H1 (cell line): ENCODE results near the gene WTIP. TPM values are rescaled to one million over a fixed set of nuclear protein-coding genes. Genes with fewer than 3 reads are reported as not detected.

ENCODE experiments used
- BACH1 ChIP-seq: IDR thresholded peaks from 2 replicates; pipeline ENCODE4 v1.6.1; 2012; ENCODE audit warnings: low read length, improper control_type of control experiment
- NRF1 ChIP-seq: IDR thresholded peaks from 2 replicates; pipeline ENCODE4 v1.6.1; 2011; ENCODE audit warnings: mild to moderate bottlenecking, low read depth, low read length, improper control_type of control experiment
- PHF8 ChIP-seq: fragments of 200-600 bp; sonication (generic); conservative IDR thresholded peaks from 2 replicates; pipeline ENCODE4 v1.7.1; 2012; ENCODE audit warnings: low read depth, mild to moderate bottlenecking, inconsistent platforms, low read length, moderate library complexity
- POU5F1 ChIP-seq: IDR thresholded peaks from 2 replicates; pipeline ENCODE4 v1.6.1; 2011; ENCODE audit warnings: low read depth, mild to moderate bottlenecking, low read length, moderate library complexity
- RNF2 ChIP-seq: fragments of 200-900, 300-1000 bp; sonication (generic); IDR thresholded peaks from 2 replicates; pipeline ENCODE4 v1.7.1; 2016; ENCODE audit warnings: borderline replicate concordance, low read depth, mild to moderate bottlenecking, antibody characterized with exemption, low read length; ENCODE audit not compliant: poor library complexity, severe bottlenecking; ENCODE audit errors: missing control alignments
- polyA plus RNA-seq, 7 experiments: library from polyadenylated mRNA; depleted of rRNA in 3 of 7; stranded (reverse) in 5 of 7; unstranded in 2 of 7; fragments of >200 nt in 5 of 7; fragments of 200-250 nt in 2 of 7; gene quantifications; 1 replicate in 5 of 7; 2 replicates in 1 of 7; 4 replicates in 1 of 7; pipeline versions ENCODE4 v1.2.1 to v1.2.3, GENCODE V29; 2011 to 2013; ENCODE audit warnings: missing spikeins in 2 of 7, mixed read lengths in 2 of 7
- total RNA-seq: library from RNA; stranded (reverse); fragmentation: NEBNext Ultra II Directional; extraction: Animal tissue kit (Norgen Biotek cat#: 25700); gene quantifications from 2 replicates; pipeline ENCODE4 v1.2.1, GENCODE V29; 2021
- TF ChIP-seq, protein P1 (sequence below): fragments of 300-600 bp; sonication (generic); IDR thresholded peaks from 2 replicates; pipeline ENCODE4 v1.7.1; 2012; ENCODE audit warnings: low read length, moderate library complexity, mild to moderate bottlenecking, inconsistent platforms; ENCODE audit not compliant: insufficient replicate concordance

The WTIP gene
- total and polyA plus RNA-seq, 2 of the 8 experiments (the other 6 are each of a cell fraction or from before 2014, with no cell fraction given), result 8.7 to 15.4 TPM

DNA sequence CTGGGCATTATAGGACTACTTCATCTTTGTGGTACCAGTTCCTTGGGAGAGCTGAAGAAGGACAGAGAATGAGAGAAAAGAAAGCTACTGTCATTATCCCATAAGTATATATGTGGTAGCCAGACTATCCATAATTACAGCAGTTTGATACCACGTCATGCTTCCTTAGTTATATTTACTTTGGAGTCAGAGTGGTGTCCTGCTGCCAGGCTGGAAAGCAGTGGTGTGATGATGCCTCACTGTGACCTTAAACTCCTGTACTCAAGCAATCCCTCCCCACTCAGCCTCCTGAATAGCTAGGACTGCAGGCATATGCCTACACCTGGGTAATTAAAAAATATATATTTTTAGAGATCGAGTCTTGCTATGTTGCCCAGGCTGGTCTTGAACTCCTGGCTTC is 57.8 kb downstream of the WTIP start (continued):
- TF ChIP-seq, protein P1, sequence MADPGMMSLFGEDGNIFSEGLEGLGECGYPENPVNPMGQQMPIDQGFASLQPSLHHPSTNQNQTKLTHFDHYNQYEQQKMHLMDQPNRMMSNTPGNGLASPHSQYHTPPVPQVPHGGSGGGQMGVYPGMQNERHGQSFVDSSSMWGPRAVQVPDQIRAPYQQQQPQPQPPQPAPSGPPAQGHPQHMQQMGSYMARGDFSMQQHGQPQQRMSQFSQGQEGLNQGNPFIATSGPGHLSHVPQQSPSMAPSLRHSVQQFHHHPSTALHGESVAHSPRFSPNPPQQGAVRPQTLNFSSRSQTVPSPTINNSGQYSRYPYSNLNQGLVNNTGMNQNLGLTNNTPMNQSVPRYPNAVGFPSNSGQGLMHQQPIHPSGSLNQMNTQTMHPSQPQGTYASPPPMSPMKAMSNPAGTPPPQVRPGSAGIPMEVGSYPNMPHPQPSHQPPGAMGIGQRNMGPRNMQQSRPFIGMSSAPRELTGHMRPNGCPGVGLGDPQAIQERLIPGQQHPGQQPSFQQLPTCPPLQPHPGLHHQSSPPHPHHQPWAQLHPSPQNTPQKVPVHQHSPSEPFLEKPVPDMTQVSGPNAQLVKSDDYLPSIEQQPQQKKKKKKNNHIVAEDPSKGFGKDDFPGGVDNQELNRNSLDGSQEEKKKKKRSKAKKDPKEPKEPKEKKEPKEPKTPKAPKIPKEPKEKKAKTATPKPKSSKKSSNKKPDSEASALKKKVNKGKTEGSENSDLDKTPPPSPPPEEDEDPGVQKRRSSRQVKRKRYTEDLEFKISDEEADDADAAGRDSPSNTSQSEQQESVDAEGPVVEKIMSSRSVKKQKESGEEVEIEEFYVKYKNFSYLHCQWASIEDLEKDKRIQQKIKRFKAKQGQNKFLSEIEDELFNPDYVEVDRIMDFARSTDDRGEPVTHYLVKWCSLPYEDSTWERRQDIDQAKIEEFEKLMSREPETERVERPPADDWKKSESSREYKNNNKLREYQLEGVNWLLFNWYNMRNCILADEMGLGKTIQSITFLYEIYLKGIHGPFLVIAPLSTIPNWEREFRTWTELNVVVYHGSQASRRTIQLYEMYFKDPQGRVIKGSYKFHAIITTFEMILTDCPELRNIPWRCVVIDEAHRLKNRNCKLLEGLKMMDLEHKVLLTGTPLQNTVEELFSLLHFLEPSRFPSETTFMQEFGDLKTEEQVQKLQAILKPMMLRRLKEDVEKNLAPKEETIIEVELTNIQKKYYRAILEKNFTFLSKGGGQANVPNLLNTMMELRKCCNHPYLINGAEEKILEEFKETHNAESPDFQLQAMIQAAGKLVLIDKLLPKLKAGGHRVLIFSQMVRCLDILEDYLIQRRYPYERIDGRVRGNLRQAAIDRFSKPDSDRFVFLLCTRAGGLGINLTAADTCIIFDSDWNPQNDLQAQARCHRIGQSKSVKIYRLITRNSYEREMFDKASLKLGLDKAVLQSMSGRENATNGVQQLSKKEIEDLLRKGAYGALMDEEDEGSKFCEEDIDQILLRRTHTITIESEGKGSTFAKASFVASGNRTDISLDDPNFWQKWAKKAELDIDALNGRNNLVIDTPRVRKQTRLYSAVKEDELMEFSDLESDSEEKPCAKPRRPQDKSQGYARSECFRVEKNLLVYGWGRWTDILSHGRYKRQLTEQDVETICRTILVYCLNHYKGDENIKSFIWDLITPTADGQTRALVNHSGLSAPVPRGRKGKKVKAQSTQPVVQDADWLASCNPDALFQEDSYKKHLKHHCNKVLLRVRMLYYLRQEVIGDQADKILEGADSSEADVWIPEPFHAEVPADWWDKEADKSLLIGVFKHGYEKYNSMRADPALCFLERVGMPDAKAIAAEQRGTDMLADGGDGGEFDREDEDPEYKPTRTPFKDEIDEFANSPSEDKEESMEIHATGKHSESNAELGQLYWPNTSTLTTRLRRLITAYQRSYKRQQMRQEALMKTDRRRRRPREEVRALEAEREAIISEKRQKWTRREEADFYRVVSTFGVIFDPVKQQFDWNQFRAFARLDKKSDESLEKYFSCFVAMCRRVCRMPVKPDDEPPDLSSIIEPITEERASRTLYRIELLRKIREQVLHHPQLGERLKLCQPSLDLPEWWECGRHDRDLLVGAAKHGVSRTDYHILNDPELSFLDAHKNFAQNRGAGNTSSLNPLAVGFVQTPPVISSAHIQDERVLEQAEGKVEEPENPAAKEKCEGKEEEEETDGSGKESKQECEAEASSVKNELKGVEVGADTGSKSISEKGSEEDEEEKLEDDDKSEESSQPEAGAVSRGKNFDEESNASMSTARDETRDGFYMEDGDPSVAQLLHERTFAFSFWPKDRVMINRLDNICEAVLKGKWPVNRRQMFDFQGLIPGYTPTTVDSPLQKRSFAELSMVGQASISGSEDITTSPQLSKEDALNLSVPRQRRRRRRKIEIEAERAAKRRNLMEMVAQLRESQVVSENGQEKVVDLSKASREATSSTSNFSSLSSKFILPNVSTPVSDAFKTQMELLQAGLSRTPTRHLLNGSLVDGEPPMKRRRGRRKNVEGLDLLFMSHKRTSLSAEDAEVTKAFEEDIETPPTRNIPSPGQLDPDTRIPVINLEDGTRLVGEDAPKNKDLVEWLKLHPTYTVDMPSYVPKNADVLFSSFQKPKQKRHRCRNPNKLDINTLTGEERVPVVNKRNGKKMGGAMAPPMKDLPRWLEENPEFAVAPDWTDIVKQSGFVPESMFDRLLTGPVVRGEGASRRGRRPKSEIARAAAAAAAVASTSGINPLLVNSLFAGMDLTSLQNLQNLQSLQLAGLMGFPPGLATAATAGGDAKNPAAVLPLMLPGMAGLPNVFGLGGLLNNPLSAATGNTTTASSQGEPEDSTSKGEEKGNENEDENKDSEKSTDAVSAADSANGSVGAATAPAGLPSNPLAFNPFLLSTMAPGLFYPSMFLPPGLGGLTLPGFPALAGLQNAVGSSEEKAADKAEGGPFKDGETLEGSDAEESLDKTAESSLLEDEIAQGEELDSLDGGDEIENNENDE, result no peak
- no peak for TF ChIP-seq NRF1
- no peak for TF ChIP-seq BACH1
- TF ChIP-seq RNF2, result no peak
- TF ChIP-seq PHF8, result no peak
- TF ChIP-seq POU5F1, result no peak
